Measurements from ENCODE around the gene SPECC1L.

GRCh38 chr22:24289114-24289513 lies 18.5 kb downstream of the SPECC1L start:
- TF ChIP-seq EZH2 (IDR thresholded peaks at IDR 0.05) (no peak), POLR2AphosphoS5 (IDR thresholded peaks at IDR 0.05; ENCODE audit: borderline replicate concordance, low read depth, low read length) (no peak)
